SU-DHL-6 (cell line): ENCODE measurements around the gene SUN1.
A peak's percentile ranks its signal among the peaks of the same experiment; 100 is the strongest.
"Not testable (repeated sequence)": the region's sequence is repeated elsewhere in the genome, so short reads cannot be mapped to it uniquely, and the experiment has no call there.

ENCODE experiments used
- H2AFZ ChIP-seq: fragments of 200-600 bp; sonication (generic); 2 replicates; pipeline ENCODE4 v1.6.1; 2014; ENCODE audit warnings: low read depth, mild to moderate bottlenecking, moderate library complexity, mixed read lengths, antibody characterized with exemption, low read length; ENCODE audit not compliant: severe bottlenecking
- H3F3A ChIP-seq: fragments of 200-600 bp; shearing (Covaris generic); 2 replicates; pipeline ENCODE4 v1.6.0; 2016; ENCODE audit warnings: antibody characterized with exemption, mild to moderate bottlenecking; ENCODE audit not compliant: insufficient read depth
- H3K27ac ChIP-seq: fragments of 200-600 bp; sonication (generic); 2 replicates; pipeline ENCODE4 v1.5.1; 2016; ENCODE audit warnings: low read depth, mild to moderate bottlenecking, low read length, moderate library complexity, mixed read lengths
- H3K27me3 ChIP-seq: fragments of 200-600 bp; sonication (generic), shearing (Covaris generic); 2 replicates; pipeline ENCODE4 v1.6.0; 2014; ENCODE audit warnings: mild to moderate bottlenecking, low read length
- H3K36me3 ChIP-seq: fragments of 200-600 bp; sonication (generic); 2 replicates; pipeline ENCODE4 v1.6.1; 2014; ENCODE audit warnings: mild to moderate bottlenecking, low read length, mixed read lengths
- H3K4me2 ChIP-seq: fragments of 300-600, 200-600 bp; shearing (Covaris generic), sonication (generic); 2 replicates; pipeline ENCODE4 v1.6.0; 2014; ENCODE audit warnings: low read length, low read depth, mild to moderate bottlenecking; ENCODE audit not compliant: poor library complexity, severe bottlenecking
- H3K4me3 ChIP-seq: fragments of 200-600 bp; sonication (generic); 2 replicates; pipeline ENCODE4 v1.5.1; 2014; ENCODE audit warnings: antibody characterized with exemption, low read length, mild to moderate bottlenecking, mixed read lengths; ENCODE audit not compliant: insufficient read depth, poor library complexity, severe bottlenecking
- H3K79me2 ChIP-seq: fragments of 200-600 bp; sonication (generic); 2 replicates; pipeline ENCODE4 v1.6.1; 2014; ENCODE audit warnings: mild to moderate bottlenecking, low read length, moderate library complexity; ENCODE audit not compliant: insufficient read depth
- H3K9ac ChIP-seq: fragments of 200-600 bp; sonication (generic); 2 replicates; pipeline ENCODE4 v1.7.0; 2014; ENCODE audit warnings: mild to moderate bottlenecking, low read length
- H3K9me2 ChIP-seq: fragments of 200-600 bp; sonication (generic); replicated peaks from 2 replicates; pipeline ENCODE4 v1.6.1; 2014; ENCODE audit warnings: low read length; ENCODE audit not compliant: insufficient read depth
- H3K9me3 ChIP-seq: fragments of 200-600 bp; sonication (generic); 2 replicates; pipeline ENCODE4 v1.6.1; 2014; ENCODE audit warnings: low read length, mixed read lengths; ENCODE audit not compliant: insufficient read depth
- H4K20me1 ChIP-seq: fragments of 200-600 bp; sonication (generic); 2 replicates; pipeline ENCODE4 v1.6.1; 2014; ENCODE audit warnings: low read depth, mild to moderate bottlenecking, antibody characterized with exemption, low read length, moderate library complexity, mixed read lengths
- CTCF ChIP-seq: fragments of 200-600 bp; sonication (generic); IDR thresholded peaks from one replicate; pipeline ENCODE4 v1.5.1; 2017; ENCODE audit warnings: antibody characterized with exemption, mild to moderate bottlenecking, low read length, moderate library complexity; ENCODE audit not compliant: insufficient read depth, poor library complexity, severe bottlenecking
- EZH2phosphoT487 ChIP-seq: fragments of 200-600 bp; sonication (generic), shearing (Covaris generic); conservative IDR thresholded peaks from 2 replicates; pipeline ENCODE4 v1.6.1; 2018; ENCODE audit warnings: mild to moderate bottlenecking, antibody characterized with exemption, low read length, moderate library complexity, mixed read lengths

The SUN1 gene

GRCh38 chr7:921581-922333 is 89.5 kb downstream of the SUN1 start:
- Histone ChIP-seq H3K9me2 (no peaks in the 10 kb centered on the region), H3F3A (no peaks in the 10 kb centered on the region), H3K4me3 (no peak overlapping the region), H3K27me3 (no peaks in the 10 kb centered on the region), H2AFZ (no peak overlapping the region), H3K36me3 (no peaks in the 10 kb centered on the region), H3K27ac (no peak overlapping the region), H3K79me2 (no peaks in the 10 kb centered on the region), H3K4me2 (no peak overlapping the region), H4K20me1 (no peaks in the 10 kb centered on the region), H3K9ac (no peak overlapping the region), H3K9me3 (no peaks in the 10 kb centered on the region)
- TF ChIP-seq EZH2phosphoT487 (no peak), CTCF (no peak)

- H3K27me3 ChIP-seq = no peaks in the 10 kb centered on the region
- no peak overlapping the region for H2AFZ ChIP-seq
- H3K79me2 ChIP-seq = no peaks in the 10 kb centered on the region
- no peaks in the 10 kb centered on the region for H3K9me3 ChIP-seq
- no peak overlapping the region for H3K27ac ChIP-seq
- peak overlapping the region; percentile 22; the same call in 1 of the 2 replicates for H3K9ac ChIP-seq
- no peaks in the 10 kb centered on the region for H3K36me3 ChIP-seq
- peak overlapping the region; percentile 22 for H3K4me2 ChIP-seq
- no peak for TF ChIP-seq CTCF
- TF ChIP-seq EZH2phosphoT487 = no peak
- H4K20me1 ChIP-seq = no peaks in the 10 kb centered on the region
- no peaks in the 10 kb centered on the region for H3F3A ChIP-seq
- no peaks in the 10 kb centered on the region for H3K9me2 ChIP-seq
- no peak overlapping the region for H3K4me3 ChIP-seq
These were observed 90.2 kb downstream of the SUN1 start for GRCh38 chr7:922334-923107.

- Histone ChIP-seq H4K20me1 (no peaks in the 10 kb centered on the region), H3K27me3 (no peaks in the 10 kb centered on the region), H2AFZ (peak overlapping the region; percentile 7), H3K4me3 (no peak overlapping the region), H3K27ac (no peak overlapping the region), H3K79me2 (no peaks in the 10 kb centered on the region), H3K9me2 (no peaks in the 10 kb centered on the region), H3K36me3 (no peaks in the 10 kb centered on the region), H3K9me3 (no peaks in the 10 kb centered on the region), H3K9ac (peak overlapping the region; percentile 22; the same call in 1 of the 2 replicates), H3F3A (no peaks in the 10 kb centered on the region), H3K4me2 (peak overlapping the region; percentile 22)
- TF ChIP-seq CTCF = no peak
- TF ChIP-seq EZH2phosphoT487 = no peak
These were observed 91.1 kb downstream of the SUN1 start for GRCh38 chr7:923108-924041.

- H3K9ac ChIP-seq, H3K27ac ChIP-seq, H3F3A ChIP-seq, H3K9me3 ChIP-seq, H3K36me3 ChIP-seq, H4K20me1 ChIP-seq, H3K4me3 ChIP-seq, H3K9me2 ChIP-seq, H3K79me2 ChIP-seq, H3K27me3 ChIP-seq, H3K4me2 ChIP-seq, H2AFZ ChIP-seq: not testable (repeated sequence)
These were observed 91.8 kb downstream of the SUN1 start for GRCh38 chr7:924042-924441.
